ENCODE measurements around the gene GALK2. TPM values are rescaled to one million over a fixed set of nuclear protein-coding genes. Genes with fewer than 3 reads are reported as not detected.

Gene GALK2
- total RNA-seq, 2 donors from 2014 or later: 28.5 to 52.3 TPM

DNA sequence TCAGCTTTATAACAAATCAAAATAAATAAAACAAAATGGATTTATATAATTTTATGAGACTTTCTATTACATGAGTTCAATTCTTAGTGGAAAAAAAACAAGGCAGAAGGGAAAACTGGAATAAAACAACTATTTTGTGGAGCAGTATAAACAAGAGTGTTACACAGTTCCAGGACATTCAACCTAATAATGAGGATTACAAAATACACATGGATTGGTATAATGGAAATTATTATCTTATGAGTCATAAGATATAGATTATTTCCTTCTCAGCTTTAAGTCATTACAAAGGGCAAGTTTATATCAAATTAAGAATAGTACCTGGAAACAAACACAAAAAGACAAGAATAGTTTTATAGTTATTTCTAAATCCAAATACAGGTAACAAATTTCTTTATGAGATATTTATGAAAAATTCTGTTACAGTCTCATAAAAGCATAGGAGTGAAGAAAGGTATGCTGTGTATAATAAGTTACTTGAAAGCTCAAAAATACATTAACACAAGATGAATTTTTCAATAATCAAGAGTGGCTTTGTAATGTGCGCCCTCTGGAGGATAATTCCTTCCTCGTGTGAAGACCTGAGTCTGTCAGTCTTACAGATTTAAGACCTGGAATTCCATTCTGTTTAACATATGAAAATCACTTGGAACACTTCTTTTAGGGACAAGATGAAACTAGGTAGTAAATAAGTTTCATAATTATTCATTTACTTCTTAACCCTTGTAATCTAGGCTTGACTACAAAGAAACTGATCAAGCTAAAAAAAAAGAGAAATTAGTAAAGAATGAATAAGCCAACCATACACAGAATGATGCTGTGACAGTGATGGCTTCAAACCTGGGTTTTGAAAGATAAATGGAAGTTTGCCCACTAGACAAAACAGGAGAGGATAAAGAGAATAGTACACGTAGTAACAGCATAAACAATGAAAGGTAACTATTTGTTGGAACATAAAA, 24.1 kb upstream of the GALK2 start:
- no peaks in the 10 kb centered on the region for H3K9me3 ChIP-seq
- H3K27ac ChIP-seq: no peak overlapping the region
- DNase-seq (ENCODE audit: low spot score): peak; percentile 30
- intact Hi-C loops (cut with DNase I): loop anchor here (10.0 kb wide), 2 partner anchors 281 to 999 kb away; no protein-coding TSS in a partner anchor
- no peaks in the 10 kb centered on the region for H3K4me1 ChIP-seq (replicated peaks)
- H3K4me3 ChIP-seq: no peak overlapping the region
- no peak for TF ChIP-seq POLR2AphosphoS5 (IDR thresholded peaks at IDR 0.05)
- TF ChIP-seq, protein P1, sequence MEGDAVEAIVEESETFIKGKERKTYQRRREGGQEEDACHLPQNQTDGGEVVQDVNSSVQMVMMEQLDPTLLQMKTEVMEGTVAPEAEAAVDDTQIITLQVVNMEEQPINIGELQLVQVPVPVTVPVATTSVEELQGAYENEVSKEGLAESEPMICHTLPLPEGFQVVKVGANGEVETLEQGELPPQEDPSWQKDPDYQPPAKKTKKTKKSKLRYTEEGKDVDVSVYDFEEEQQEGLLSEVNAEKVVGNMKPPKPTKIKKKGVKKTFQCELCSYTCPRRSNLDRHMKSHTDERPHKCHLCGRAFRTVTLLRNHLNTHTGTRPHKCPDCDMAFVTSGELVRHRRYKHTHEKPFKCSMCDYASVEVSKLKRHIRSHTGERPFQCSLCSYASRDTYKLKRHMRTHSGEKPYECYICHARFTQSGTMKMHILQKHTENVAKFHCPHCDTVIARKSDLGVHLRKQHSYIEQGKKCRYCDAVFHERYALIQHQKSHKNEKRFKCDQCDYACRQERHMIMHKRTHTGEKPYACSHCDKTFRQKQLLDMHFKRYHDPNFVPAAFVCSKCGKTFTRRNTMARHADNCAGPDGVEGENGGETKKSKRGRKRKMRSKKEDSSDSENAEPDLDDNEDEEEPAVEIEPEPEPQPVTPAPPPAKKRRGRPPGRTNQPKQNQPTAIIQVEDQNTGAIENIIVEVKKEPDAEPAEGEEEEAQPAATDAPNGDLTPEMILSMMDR (IDR thresholded peaks at IDR 0.05): peak; percentile 16 to 65 (median 54)
- H3K36me3 ChIP-seq: peaks cover 0 to 1% of the 10 kb centered on the region in 2 donors
- 16% methylated on average over 3 of the region's 3 CpGs for WGBS
- H3K27me3 ChIP-seq (replicated peaks; ENCODE audit: insufficient read depth): no peaks in the 10 kb centered on the region

GRCh38 chr15:49148298-49148697, 21.7 kb upstream of the GALK2 start:
- Histone ChIP-seq H3K4me3 (no peak overlapping the region), H3K27ac (no peak overlapping the region), H3K27me3 (replicated peaks; ENCODE audit: insufficient read depth) (no peaks in the 10 kb centered on the region), H3K36me3 (no peaks in the 10 kb centered on the region), H3K4me1 (replicated peaks) (no peaks in the 10 kb centered on the region), H3K9me3 (no peaks in the 10 kb centered on the region)
- TF ChIP-seq POLR2AphosphoS5 (IDR thresholded peaks at IDR 0.05) (no peak), POLR2A (IDR thresholded peaks at IDR 0.05) (no peak)
- TF ChIP-seq, protein P1 (IDR thresholded peaks at IDR 0.05): no peak
- 79% methylated on average over 1 of the region's 1 CpG for WGBS
- intact Hi-C loops (cut with DNase I): loop anchor here (10.0 kb wide), 2 partner anchors 283 to 997 kb away; no protein-coding TSS in a partner anchor
- no peak for DNase-seq (ENCODE audit: low spot score)

- Histone ChIP-seq H3K36me3 (no peaks in the 10 kb centered on the region), H3K27ac (no peak overlapping the region), H3K27me3 (replicated peaks; ENCODE audit: insufficient read depth) (no peaks in the 10 kb centered on the region), H3K4me3 (no peak overlapping the region), H3K4me1 (replicated peaks) (no peaks in the 10 kb centered on the region), H3K9me3 (no peaks in the 10 kb centered on the region)
- no peak for DNase-seq (ENCODE audit: low spot score)
- WGBS: 93% methylated on average over 1 of the region's 1 CpG
- intact Hi-C loops (cut with DNase I): loop anchor here (10.0 kb wide), 2 partner anchors 284 to 996 kb away; no protein-coding TSS in a partner anchor
- no peak for TF ChIP-seq POLR2A (IDR thresholded peaks at IDR 0.05)
- TF ChIP-seq POLR2AphosphoS5 (IDR thresholded peaks at IDR 0.05): no peak
- TF ChIP-seq, protein P1 (IDR thresholded peaks at IDR 0.05): no peak
Measured at GRCh38 chr15:49148727-49149126, 21.3 kb upstream of the GALK2 start.

GRCh38 chr15:49151831-49152230, 18.2 kb upstream of the GALK2 start:
- WGBS: 80% methylated on average over 3 of the region's 3 CpGs
- no peak for DNase-seq (ENCODE audit: low spot score)
- H3K4me1 ChIP-seq (replicated peaks): no peaks in the 10 kb centered on the region
- intact Hi-C loops (cut with DNase I): loop anchor here (10.0 kb wide), 2 partner anchors 107 to 1203 kb away; partner anchors contain the start of genes GABPB1 and SECISBP2L
- H3K4me3 ChIP-seq: no peak overlapping the region
- H3K36me3 ChIP-seq: no peaks in the 10 kb centered on the region
- TF ChIP-seq POLR2AphosphoS5 (IDR thresholded peaks at IDR 0.05) (no peak), POLR2A (IDR thresholded peaks at IDR 0.05) (no peak)
- TF ChIP-seq, protein P1 (IDR thresholded peaks at IDR 0.05): no peak
- no peaks in the 10 kb centered on the region for H3K9me3 ChIP-seq
- no peak overlapping the region for H3K27ac ChIP-seq
- no peaks in the 10 kb centered on the region for H3K27me3 ChIP-seq (replicated peaks; ENCODE audit: insufficient read depth)
